SU-DHL-6 (cell line): ENCODE results near the gene NGLY1.

Experiments used
- CTCF ChIP-seq: fragments of 200-600 bp; sonication (generic); IDR thresholded peaks from one replicate; pipeline ENCODE4 v1.5.1; 2017; ENCODE audit warnings: antibody characterized with exemption, mild to moderate bottlenecking, low read length, moderate library complexity; ENCODE audit not compliant: insufficient read depth, poor library complexity, severe bottlenecking
- EZH2phosphoT487 ChIP-seq: fragments of 200-600 bp; sonication (generic), shearing (Covaris generic); conservative IDR thresholded peaks from 2 replicates; pipeline ENCODE4 v1.6.1; 2018; ENCODE audit warnings: mild to moderate bottlenecking, antibody characterized with exemption, low read length, moderate library complexity, mixed read lengths

DNA sequence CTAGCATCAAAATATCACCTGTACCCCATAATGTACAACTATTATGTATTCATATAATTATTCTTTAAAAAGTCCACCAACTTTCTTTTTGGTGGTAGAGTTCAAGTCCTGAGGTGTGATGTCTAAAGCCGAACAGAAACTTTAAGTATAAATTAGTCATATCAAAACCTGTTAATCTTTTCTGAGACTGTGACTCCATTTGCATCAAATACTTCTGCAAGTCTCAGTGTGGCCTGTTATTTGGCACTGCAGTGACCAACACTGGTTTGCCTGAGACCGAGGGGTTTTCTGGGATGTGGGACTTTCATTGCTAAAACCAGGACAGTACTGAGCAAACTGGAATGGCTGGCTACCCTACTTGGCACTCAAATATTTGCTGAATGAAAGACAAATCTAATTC lies 7.3 kb downstream of the NGLY1 start:
- no peak for TF ChIP-seq CTCF
- no peak for TF ChIP-seq EZH2phosphoT487
